HL-60 (cell line): ENCODE data around the gene PTPRG.

Experiments
- DNase-seq, 2 experiments: peaks; one replicate each; pipeline ENCODE4 v3.0.0-alpha.2; 2010 to 2020; ENCODE audit warnings: low read depth in 1 of 2, low spot score in 1 of 2
- H3K27ac ChIP-seq: fragments of 250-450 bp; sonication (Bioruptor Pico); replicated peaks from 2 replicates; pipeline ENCODE4 v1.5.1; 2020; ENCODE audit warnings: mild to moderate bottlenecking, moderate library complexity
- H3K27me3 ChIP-seq: fragments of 250-450 bp; sonication (Bioruptor Pico); 2 replicates; pipeline ENCODE4 v1.5.1; 2021; ENCODE audit warnings: mild to moderate bottlenecking, moderate library complexity; ENCODE audit not compliant: insufficient read depth, poor library complexity, severe bottlenecking
- H3K4me3 ChIP-seq: replicated peaks from 2 replicates; pipeline ENCODE4 v1.5.1; 2011; ENCODE audit warnings: mild to moderate bottlenecking, control low read depth, low read length; ENCODE audit not compliant: insufficient read depth
- GABPA ChIP-seq: IDR thresholded peaks from 2 replicates; pipeline ENCODE4 v1.6.1; 2012; ENCODE audit warnings: low read depth
- POLR2AphosphoS5 ChIP-seq: IDR thresholded peaks from 2 replicates; pipeline ENCODE4 v1.6.1; 2012; ENCODE audit warnings: low read depth
- SPI1 ChIP-seq: IDR thresholded peaks from 2 replicates; pipeline ENCODE4 v1.6.1; 2012; ENCODE audit warnings: low read depth, mild to moderate bottlenecking, borderline replicate concordance
- TF ChIP-seq, protein P1 (sequence below): IDR thresholded peaks from one replicate; pipeline ENCODE4 v1.5.1; 2011; ENCODE audit warnings: low read length, control low read depth, inconsistent platforms; ENCODE audit not compliant: insufficient read depth
- TF ChIP-seq, protein P2 (sequence below): IDR thresholded peaks from 2 replicates; pipeline ENCODE4 v1.6.1; 2012; ENCODE audit warnings: low read depth; ENCODE audit not compliant: insufficient replicate concordance

Gene PTPRG

GRCh38 chr3:62096521-62096920 lies 535.1 kb downstream of the PTPRG start:
- no peaks in the 10 kb centered on the region for H3K27me3 ChIP-seq
- TF ChIP-seq, protein P1, sequence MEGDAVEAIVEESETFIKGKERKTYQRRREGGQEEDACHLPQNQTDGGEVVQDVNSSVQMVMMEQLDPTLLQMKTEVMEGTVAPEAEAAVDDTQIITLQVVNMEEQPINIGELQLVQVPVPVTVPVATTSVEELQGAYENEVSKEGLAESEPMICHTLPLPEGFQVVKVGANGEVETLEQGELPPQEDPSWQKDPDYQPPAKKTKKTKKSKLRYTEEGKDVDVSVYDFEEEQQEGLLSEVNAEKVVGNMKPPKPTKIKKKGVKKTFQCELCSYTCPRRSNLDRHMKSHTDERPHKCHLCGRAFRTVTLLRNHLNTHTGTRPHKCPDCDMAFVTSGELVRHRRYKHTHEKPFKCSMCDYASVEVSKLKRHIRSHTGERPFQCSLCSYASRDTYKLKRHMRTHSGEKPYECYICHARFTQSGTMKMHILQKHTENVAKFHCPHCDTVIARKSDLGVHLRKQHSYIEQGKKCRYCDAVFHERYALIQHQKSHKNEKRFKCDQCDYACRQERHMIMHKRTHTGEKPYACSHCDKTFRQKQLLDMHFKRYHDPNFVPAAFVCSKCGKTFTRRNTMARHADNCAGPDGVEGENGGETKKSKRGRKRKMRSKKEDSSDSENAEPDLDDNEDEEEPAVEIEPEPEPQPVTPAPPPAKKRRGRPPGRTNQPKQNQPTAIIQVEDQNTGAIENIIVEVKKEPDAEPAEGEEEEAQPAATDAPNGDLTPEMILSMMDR = no peak
- TF ChIP-seq GABPA (no peak), POLR2AphosphoS5 (no peak), SPI1 (no peak)
- TF ChIP-seq, protein P2, sequence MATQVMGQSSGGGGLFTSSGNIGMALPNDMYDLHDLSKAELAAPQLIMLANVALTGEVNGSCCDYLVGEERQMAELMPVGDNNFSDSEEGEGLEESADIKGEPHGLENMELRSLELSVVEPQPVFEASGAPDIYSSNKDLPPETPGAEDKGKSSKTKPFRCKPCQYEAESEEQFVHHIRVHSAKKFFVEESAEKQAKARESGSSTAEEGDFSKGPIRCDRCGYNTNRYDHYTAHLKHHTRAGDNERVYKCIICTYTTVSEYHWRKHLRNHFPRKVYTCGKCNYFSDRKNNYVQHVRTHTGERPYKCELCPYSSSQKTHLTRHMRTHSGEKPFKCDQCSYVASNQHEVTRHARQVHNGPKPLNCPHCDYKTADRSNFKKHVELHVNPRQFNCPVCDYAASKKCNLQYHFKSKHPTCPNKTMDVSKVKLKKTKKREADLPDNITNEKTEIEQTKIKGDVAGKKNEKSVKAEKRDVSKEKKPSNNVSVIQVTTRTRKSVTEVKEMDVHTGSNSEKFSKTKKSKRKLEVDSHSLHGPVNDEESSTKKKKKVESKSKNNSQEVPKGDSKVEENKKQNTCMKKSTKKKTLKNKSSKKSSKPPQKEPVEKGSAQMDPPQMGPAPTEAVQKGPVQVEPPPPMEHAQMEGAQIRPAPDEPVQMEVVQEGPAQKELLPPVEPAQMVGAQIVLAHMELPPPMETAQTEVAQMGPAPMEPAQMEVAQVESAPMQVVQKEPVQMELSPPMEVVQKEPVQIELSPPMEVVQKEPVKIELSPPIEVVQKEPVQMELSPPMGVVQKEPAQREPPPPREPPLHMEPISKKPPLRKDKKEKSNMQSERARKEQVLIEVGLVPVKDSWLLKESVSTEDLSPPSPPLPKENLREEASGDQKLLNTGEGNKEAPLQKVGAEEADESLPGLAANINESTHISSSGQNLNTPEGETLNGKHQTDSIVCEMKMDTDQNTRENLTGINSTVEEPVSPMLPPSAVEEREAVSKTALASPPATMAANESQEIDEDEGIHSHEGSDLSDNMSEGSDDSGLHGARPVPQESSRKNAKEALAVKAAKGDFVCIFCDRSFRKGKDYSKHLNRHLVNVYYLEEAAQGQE = no peak
- H3K4me3 ChIP-seq = no peak overlapping the region
- no peak for DNase-seq
- H3K27ac ChIP-seq = no peak overlapping the region

- no peak for TF ChIP-seq SPI1
- TF ChIP-seq, protein P2 = no peak
- Histone ChIP-seq H3K4me3 (no peak overlapping the region), H3K27ac (no peak overlapping the region), H3K27me3 (no peaks in the 10 kb centered on the region)
- DNase-seq = no peak
Observed at GRCh38 chr3:62097121-62097520, 535.8 kb downstream of the PTPRG start.

DNA sequence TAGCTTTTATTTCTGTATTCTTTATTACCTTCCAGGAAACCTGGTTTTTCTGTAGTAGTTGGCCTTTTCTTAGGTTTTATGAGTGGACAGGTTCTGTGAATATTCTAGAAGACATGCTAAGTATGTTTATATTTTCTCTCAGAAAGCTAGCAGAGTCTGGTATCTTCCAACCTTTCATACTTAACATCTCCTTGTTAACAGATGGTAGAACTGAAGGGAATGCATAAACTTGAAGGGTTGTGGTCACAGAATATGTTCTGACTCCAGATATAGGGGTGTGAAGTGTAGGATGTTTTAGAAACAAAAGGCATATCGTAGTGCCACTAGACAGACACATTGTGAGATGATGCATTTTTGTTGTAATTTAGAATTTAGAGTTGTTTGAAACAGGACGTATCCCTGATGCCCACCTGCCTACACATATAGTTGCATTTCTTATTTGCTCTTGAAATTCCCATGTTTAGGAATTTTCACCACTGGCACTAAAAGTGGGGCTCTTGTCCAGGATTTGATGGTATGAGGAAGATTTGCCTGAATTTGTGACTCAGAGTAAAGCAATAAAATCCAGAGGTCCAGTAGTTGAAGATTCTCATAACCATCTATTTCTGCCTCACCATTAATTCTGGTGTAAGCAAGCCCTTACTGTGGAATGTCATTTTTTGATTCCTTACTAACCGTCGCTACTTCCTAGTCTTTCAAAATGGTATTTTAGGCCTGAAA lies 537.4 kb downstream of the PTPRG start:
- no peak for TF ChIP-seq SPI1
- TF ChIP-seq POLR2AphosphoS5 = no peak
- no peak for DNase-seq
- Histone ChIP-seq H3K27me3 (no peaks in the 10 kb centered on the region), H3K27ac (no peak overlapping the region), H3K4me3 (no peak overlapping the region)

DNA sequence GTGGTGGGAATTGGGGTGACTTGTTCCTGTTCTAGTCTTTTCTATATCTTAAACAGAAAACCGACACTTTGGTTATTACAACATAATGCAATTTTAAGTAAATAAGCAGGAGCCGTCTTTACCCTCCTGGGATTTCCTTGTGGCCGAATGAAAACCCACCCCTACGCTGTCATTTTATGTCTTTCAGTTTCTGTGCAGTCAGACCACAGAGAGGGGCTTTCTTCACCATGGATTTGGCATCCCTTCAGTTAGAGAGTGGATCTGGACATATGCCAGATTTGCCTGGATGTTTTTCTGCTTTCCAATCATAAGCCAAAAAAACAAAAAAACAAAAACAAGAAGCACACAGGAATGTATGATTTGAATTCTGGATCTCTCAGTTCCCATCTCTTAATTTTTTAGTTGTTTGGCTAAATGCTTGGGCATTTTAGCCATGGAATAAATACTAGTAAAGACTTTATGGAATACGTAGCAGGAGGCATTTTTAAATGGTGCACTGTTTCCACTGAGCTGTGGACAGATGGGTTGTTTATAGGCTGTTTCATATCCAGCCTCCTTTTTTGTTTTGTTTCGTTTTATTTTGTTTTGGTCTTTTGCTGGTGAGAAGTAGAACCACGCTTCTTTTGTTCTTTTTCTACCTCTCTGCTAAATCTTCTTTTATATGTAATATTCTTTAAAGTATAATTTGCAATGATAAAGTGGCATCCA lies 539.1 kb downstream of the PTPRG start:
- no peak overlapping the region for H3K4me3 ChIP-seq
- TF ChIP-seq SPI1 = no peak
- TF ChIP-seq, protein P2 = no peak
- TF ChIP-seq, protein P1 = no peak
- TF ChIP-seq GABPA = no peak
- TF ChIP-seq POLR2AphosphoS5 = no peak
- no peaks in the 10 kb centered on the region for H3K27me3 ChIP-seq
- no peak overlapping the region for H3K27ac ChIP-seq
- no peak for DNase-seq
